ENCODE results near the gene MRM3.
A peak's percentile ranks its signal among the peaks of the same experiment; 100 is the strongest.
"Not testable (repeated sequence)": the region's sequence is repeated elsewhere in the genome, so short reads cannot be mapped to it uniquely, and the experiment has no call there.

Gene MRM3

GRCh38 chr17:788551-788950 lies 6.4 kb downstream of the MRM3 start:
- peaks cover 47% of the 10 kb centered on the region for H3K36me3 ChIP-seq (ENCODE audit: control insufficient read depth, insufficient read depth, low read length, severe bottlenecking)
- peaks cover 5% of the 10 kb centered on the region for H3K4me1 ChIP-seq (ENCODE audit: control insufficient read depth, insufficient read depth, low read length)
- no peak overlapping the region for H3K9ac ChIP-seq (ENCODE audit: low read length)
- no peaks in the 10 kb centered on the region for H3K9me3 ChIP-seq (ENCODE audit: control insufficient read depth, low read length)
- DNase-seq (ENCODE audit: low read depth), result no peak
- no peaks in the 10 kb centered on the region for H3K27me3 ChIP-seq (replicated peaks; ENCODE audit: control insufficient read depth, insufficient read depth, low read length)
- H3K4me3 ChIP-seq (ENCODE audit: low read length), result no peak overlapping the region

GRCh38 chr17:789160-789840 lies 7.1 kb downstream of the MRM3 start:
- DNase-seq (ENCODE audit: low read depth), result no peak

GRCh38 chr17:789931-790873 lies 8.0 kb downstream of the MRM3 start:
- peaks cover 47% of the 10 kb centered on the region for H3K36me3 ChIP-seq (ENCODE audit: control insufficient read depth, insufficient read depth, low read length, severe bottlenecking)
- not testable (repeated sequence) for H3K4me1 ChIP-seq (ENCODE audit: control insufficient read depth, insufficient read depth, low read length); DNase-seq (ENCODE audit: low read depth); H3K9ac ChIP-seq (ENCODE audit: low read length); H3K27me3 ChIP-seq (replicated peaks; ENCODE audit: control insufficient read depth, insufficient read depth, low read length); H3K4me3 ChIP-seq (ENCODE audit: low read length); H3K9me3 ChIP-seq (ENCODE audit: control insufficient read depth, low read length)

More at GRCh38 chr17:789160-789840, 7.1 kb downstream of the MRM3 start:
- no peak overlapping the region for H3K9ac ChIP-seq (ENCODE audit: low read length)
- H3K4me1 ChIP-seq (ENCODE audit: control insufficient read depth, insufficient read depth, low read length), result no peaks in the 10 kb centered on the region
- peaks cover 47% of the 10 kb centered on the region for H3K36me3 ChIP-seq (ENCODE audit: control insufficient read depth, insufficient read depth, low read length, severe bottlenecking)
- no peak overlapping the region for H3K4me3 ChIP-seq (ENCODE audit: low read length)
- no peaks in the 10 kb centered on the region for H3K9me3 ChIP-seq (ENCODE audit: control insufficient read depth, low read length)
- no peaks in the 10 kb centered on the region for H3K27me3 ChIP-seq (replicated peaks; ENCODE audit: control insufficient read depth, insufficient read depth, low read length)

- H3K36me3 ChIP-seq (ENCODE audit: control insufficient read depth, insufficient read depth, low read length, severe bottlenecking), result peaks cover 47% of the 10 kb centered on the region
- H3K9ac ChIP-seq (ENCODE audit: low read length); H3K4me3 ChIP-seq (ENCODE audit: low read length); H3K4me1 ChIP-seq (ENCODE audit: control insufficient read depth, insufficient read depth, low read length); H3K9me3 ChIP-seq (ENCODE audit: control insufficient read depth, low read length); DNase-seq (ENCODE audit: low read depth); H3K27me3 ChIP-seq (replicated peaks; ENCODE audit: control insufficient read depth, insufficient read depth, low read length): not testable (repeated sequence)
These were observed 8.7 kb downstream of the MRM3 start for GRCh38 chr17:790874-791247.

GRCh38 chr17:791829-792228 lies 9.7 kb downstream of the MRM3 start:
- no peak for DNase-seq (ENCODE audit: low read depth)
- Histone ChIP-seq H3K9me3 (ENCODE audit: control insufficient read depth, low read length) (no peaks in the 10 kb centered on the region), H3K4me3 (ENCODE audit: low read length) (no peak overlapping the region), H3K36me3 (ENCODE audit: control insufficient read depth, insufficient read depth, low read length, severe bottlenecking) (peaks cover 47% of the 10 kb centered on the region), H3K4me1 (ENCODE audit: control insufficient read depth, insufficient read depth, low read length) (peaks cover 8% of the 10 kb centered on the region), H3K27me3 (replicated peaks; ENCODE audit: control insufficient read depth, insufficient read depth, low read length) (no peaks in the 10 kb centered on the region), H3K9ac (ENCODE audit: low read length) (no peak overlapping the region)

GRCh38 chr17:792277-792676 lies 10.1 kb downstream of the MRM3 start:
- DNase-seq (ENCODE audit: low read depth), result no peak
- Histone ChIP-seq H3K9me3 (ENCODE audit: control insufficient read depth, low read length) (no peaks in the 10 kb centered on the region), H3K9ac (ENCODE audit: low read length) (no peak overlapping the region), H3K27me3 (replicated peaks; ENCODE audit: control insufficient read depth, insufficient read depth, low read length) (no peaks in the 10 kb centered on the region), H3K4me3 (ENCODE audit: low read length) (no peak overlapping the region), H3K36me3 (ENCODE audit: control insufficient read depth, insufficient read depth, low read length, severe bottlenecking) (peaks cover 47% of the 10 kb centered on the region), H3K4me1 (ENCODE audit: control insufficient read depth, insufficient read depth, low read length) (peaks cover 8% of the 10 kb centered on the region)

- Histone ChIP-seq H3K4me1 (ENCODE audit: control insufficient read depth, insufficient read depth, low read length) (peaks cover 8% of the 10 kb centered on the region), H3K9me3 (ENCODE audit: control insufficient read depth, low read length) (no peaks in the 10 kb centered on the region), H3K27me3 (replicated peaks; ENCODE audit: control insufficient read depth, insufficient read depth, low read length) (no peaks in the 10 kb centered on the region), H3K36me3 (ENCODE audit: control insufficient read depth, insufficient read depth, low read length, severe bottlenecking) (peaks cover 24% of the 10 kb centered on the region), H3K4me3 (ENCODE audit: low read length) (peak overlapping the region; percentile 18), H3K9ac (ENCODE audit: low read length) (peak overlapping the region; percentile 60)
- DNase-seq (ENCODE audit: low read depth), result peak; percentile 83
These were observed 12.7 kb downstream of the MRM3 start for GRCh38 chr17:794876-795275.

GRCh38 chr17:795276-795675 lies 13.1 kb downstream of the MRM3 start:
- H3K4me3 ChIP-seq (ENCODE audit: low read length), result peak overlapping the region; percentile 18
- no peak for DNase-seq (ENCODE audit: low read depth)

GRCh38 chr17:795721-796120 lies 13.6 kb downstream of the MRM3 start:
- Histone ChIP-seq H3K36me3 (ENCODE audit: control insufficient read depth, insufficient read depth, low read length, severe bottlenecking) (peaks cover 19% of the 10 kb centered on the region), H3K27me3 (replicated peaks; ENCODE audit: control insufficient read depth, insufficient read depth, low read length) (no peaks in the 10 kb centered on the region), H3K4me1 (ENCODE audit: control insufficient read depth, insufficient read depth, low read length) (peaks cover 8% of the 10 kb centered on the region), H3K9ac (ENCODE audit: low read length) (no peak overlapping the region), H3K4me3 (ENCODE audit: low read length) (no peak overlapping the region), H3K9me3 (ENCODE audit: control insufficient read depth, low read length) (no peaks in the 10 kb centered on the region)
- no peak for DNase-seq (ENCODE audit: low read depth)

More at GRCh38 chr17:795276-795675, 13.1 kb downstream of the MRM3 start:
- Histone ChIP-seq H3K9me3 (ENCODE audit: control insufficient read depth, low read length) (no peaks in the 10 kb centered on the region), H3K27me3 (replicated peaks; ENCODE audit: control insufficient read depth, insufficient read depth, low read length) (no peaks in the 10 kb centered on the region), H3K9ac (ENCODE audit: low read length) (peak overlapping the region; percentile 60), H3K36me3 (ENCODE audit: control insufficient read depth, insufficient read depth, low read length, severe bottlenecking) (peaks cover 20% of the 10 kb centered on the region), H3K4me1 (ENCODE audit: control insufficient read depth, insufficient read depth, low read length) (peaks cover 8% of the 10 kb centered on the region)

GRCh38 chr17:796609-797008 lies 14.5 kb downstream of the MRM3 start:
- no peak overlapping the region for H3K9ac ChIP-seq (ENCODE audit: low read length)
- H3K27me3 ChIP-seq (replicated peaks; ENCODE audit: control insufficient read depth, insufficient read depth, low read length), result no peaks in the 10 kb centered on the region
- H3K9me3 ChIP-seq (ENCODE audit: control insufficient read depth, low read length), result no peaks in the 10 kb centered on the region
- H3K36me3 ChIP-seq (ENCODE audit: control insufficient read depth, insufficient read depth, low read length, severe bottlenecking), result peaks cover 12% of the 10 kb centered on the region
- no peak overlapping the region for H3K4me3 ChIP-seq (ENCODE audit: low read length)
- H3K4me1 ChIP-seq (ENCODE audit: control insufficient read depth, insufficient read depth, low read length), result peaks cover 8% of the 10 kb centered on the region
- DNase-seq (ENCODE audit: low read depth), result no peak

- H3K4me1 ChIP-seq (ENCODE audit: control insufficient read depth, insufficient read depth, low read length), result peaks cover 11% of the 10 kb centered on the region
- H3K4me3 ChIP-seq (ENCODE audit: low read length), result no peak overlapping the region
- DNase-seq (ENCODE audit: low read depth), result no peak
- H3K9me3 ChIP-seq (ENCODE audit: control insufficient read depth, low read length), result no peaks in the 10 kb centered on the region
- H3K9ac ChIP-seq (ENCODE audit: low read length), result no peak overlapping the region
- H3K27me3 ChIP-seq (replicated peaks; ENCODE audit: control insufficient read depth, insufficient read depth, low read length), result no peaks in the 10 kb centered on the region
- peaks cover 5% of the 10 kb centered on the region for H3K36me3 ChIP-seq (ENCODE audit: control insufficient read depth, insufficient read depth, low read length, severe bottlenecking)
These were observed 15.2 kb downstream of the MRM3 start for GRCh38 chr17:797236-797840.
